MM.1S (cell line): ENCODE results near the gene CUBN.

Experiments used
- EZH2phosphoT487 ChIP-seq: fragments of 300-600 bp; sonication (generic); IDR thresholded peaks from 2 replicates; pipeline ENCODE4 v1.6.1; 2018; ENCODE audit warnings: antibody characterized with exemption, low read length
- TF ChIP-seq, protein P1 (sequence below): fragments of 300-600 bp; sonication (generic); IDR thresholded peaks from 2 replicates; pipeline ENCODE4 v1.5.1; 2016; ENCODE audit warnings: antibody characterized with exemption, low read length, mixed read lengths

DNA sequence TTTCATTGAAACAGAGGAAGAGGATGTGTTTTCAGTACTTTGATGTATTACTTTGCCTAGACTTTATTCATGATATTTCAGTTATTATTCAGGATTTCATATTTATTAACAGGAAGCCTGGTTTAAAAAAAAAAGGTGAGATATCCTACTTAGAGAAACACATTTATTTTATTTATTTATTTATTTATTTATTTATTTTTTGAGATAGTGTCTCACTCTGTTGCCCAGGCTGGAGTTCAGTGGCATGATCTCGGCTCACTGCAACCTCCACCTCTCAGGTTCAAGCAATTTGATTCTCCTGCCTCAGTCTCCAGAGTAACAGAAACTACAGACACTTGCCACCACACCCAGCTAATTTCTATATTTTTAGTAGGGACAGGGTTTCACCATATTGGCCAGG is 47.4 kb upstream of the CUBN start:
- TF ChIP-seq, protein P1, sequence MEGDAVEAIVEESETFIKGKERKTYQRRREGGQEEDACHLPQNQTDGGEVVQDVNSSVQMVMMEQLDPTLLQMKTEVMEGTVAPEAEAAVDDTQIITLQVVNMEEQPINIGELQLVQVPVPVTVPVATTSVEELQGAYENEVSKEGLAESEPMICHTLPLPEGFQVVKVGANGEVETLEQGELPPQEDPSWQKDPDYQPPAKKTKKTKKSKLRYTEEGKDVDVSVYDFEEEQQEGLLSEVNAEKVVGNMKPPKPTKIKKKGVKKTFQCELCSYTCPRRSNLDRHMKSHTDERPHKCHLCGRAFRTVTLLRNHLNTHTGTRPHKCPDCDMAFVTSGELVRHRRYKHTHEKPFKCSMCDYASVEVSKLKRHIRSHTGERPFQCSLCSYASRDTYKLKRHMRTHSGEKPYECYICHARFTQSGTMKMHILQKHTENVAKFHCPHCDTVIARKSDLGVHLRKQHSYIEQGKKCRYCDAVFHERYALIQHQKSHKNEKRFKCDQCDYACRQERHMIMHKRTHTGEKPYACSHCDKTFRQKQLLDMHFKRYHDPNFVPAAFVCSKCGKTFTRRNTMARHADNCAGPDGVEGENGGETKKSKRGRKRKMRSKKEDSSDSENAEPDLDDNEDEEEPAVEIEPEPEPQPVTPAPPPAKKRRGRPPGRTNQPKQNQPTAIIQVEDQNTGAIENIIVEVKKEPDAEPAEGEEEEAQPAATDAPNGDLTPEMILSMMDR: no peak
- TF ChIP-seq EZH2phosphoT487: no peak
